ENCODE data around the gene SPOCK1.

DNA sequence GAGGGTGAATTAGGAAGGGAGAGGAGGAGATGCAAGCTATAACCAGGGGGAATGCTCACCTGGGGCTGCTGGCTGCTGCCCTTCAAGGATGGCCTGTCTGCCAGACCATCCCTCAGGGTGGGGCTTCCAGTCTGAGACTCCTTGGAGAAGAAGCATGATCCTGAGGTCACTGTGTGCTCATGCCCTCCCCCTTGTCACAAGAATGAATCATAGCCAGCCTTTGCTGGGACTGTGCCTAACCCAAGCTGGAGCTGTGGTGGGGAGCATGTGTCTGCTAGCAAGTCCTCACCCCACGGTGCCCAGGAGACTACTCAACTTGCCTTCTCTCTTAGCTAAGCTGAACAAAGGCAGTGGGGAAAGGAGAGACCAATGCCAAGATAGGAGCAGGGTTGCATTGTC is 463.6 kb downstream of the SPOCK1 start:
- TF ChIP-seq, protein P1, sequence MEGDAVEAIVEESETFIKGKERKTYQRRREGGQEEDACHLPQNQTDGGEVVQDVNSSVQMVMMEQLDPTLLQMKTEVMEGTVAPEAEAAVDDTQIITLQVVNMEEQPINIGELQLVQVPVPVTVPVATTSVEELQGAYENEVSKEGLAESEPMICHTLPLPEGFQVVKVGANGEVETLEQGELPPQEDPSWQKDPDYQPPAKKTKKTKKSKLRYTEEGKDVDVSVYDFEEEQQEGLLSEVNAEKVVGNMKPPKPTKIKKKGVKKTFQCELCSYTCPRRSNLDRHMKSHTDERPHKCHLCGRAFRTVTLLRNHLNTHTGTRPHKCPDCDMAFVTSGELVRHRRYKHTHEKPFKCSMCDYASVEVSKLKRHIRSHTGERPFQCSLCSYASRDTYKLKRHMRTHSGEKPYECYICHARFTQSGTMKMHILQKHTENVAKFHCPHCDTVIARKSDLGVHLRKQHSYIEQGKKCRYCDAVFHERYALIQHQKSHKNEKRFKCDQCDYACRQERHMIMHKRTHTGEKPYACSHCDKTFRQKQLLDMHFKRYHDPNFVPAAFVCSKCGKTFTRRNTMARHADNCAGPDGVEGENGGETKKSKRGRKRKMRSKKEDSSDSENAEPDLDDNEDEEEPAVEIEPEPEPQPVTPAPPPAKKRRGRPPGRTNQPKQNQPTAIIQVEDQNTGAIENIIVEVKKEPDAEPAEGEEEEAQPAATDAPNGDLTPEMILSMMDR (IDR thresholded peaks at IDR 0.05 in 8 of 11, conservative IDR thresholded peaks at IDR 0.05 in 3 of 11): no peak
- TF ChIP-seq POLR2A (IDR thresholded peaks at IDR 0.05) (no peak), POLR2AphosphoS5 (IDR thresholded peaks at IDR 0.05) (no peak)
